OCI-LY1 (cell line): ENCODE measurements around the gene RBM44.

Experiments
- H2AFZ ChIP-seq: fragments of 200-600 bp; sonication (generic), shearing (Covaris generic); 2 replicates; pipeline ENCODE4 v1.6.0; 2014; ENCODE audit warnings: antibody characterized with exemption, mild to moderate bottlenecking, low read length
- H3F3A ChIP-seq: fragments of 200-600 bp; sonication (generic), shearing (Covaris generic); 2 replicates; pipeline ENCODE4 v1.6.0; 2014; ENCODE audit warnings: mild to moderate bottlenecking, antibody characterized with exemption, low read length, moderate library complexity; ENCODE audit not compliant: insufficient read depth
- H3K27ac ChIP-seq: fragments of 200-600 bp; sonication (generic); 2 replicates; pipeline ENCODE4 v1.5.1; 2014; ENCODE audit warnings: low read length, mixed run types, mild to moderate bottlenecking, low read depth; ENCODE audit not compliant: poor library complexity, severe bottlenecking
- H3K27me3 ChIP-seq: fragments of 200-600 bp; sonication (generic); 2 replicates; pipeline ENCODE4 v1.6.0; 2014; ENCODE audit warnings: antibody characterized with exemption, mild to moderate bottlenecking, low read length, moderate library complexity; ENCODE audit not compliant: insufficient read depth
- H3K36me3 ChIP-seq: fragments of 200-600 bp; sonication (generic); 2 replicates; pipeline ENCODE4 v1.6.1; 2014; ENCODE audit warnings: mild to moderate bottlenecking, antibody characterized with exemption, low read length, moderate library complexity, mixed read lengths; ENCODE audit not compliant: insufficient read depth
- H3K4me1 ChIP-seq: fragments of 200-600 bp; sonication (generic); 2 replicates; pipeline ENCODE4 v1.5.1; 2014; ENCODE audit warnings: mild to moderate bottlenecking, low read length, moderate library complexity; ENCODE audit not compliant: insufficient read depth, severe bottlenecking
- H3K4me2 ChIP-seq: fragments of 200-600 bp; sonication (generic), shearing (Covaris generic); 2 replicates; pipeline ENCODE4 v1.6.1; 2014; ENCODE audit warnings: low read length
- H3K4me3 ChIP-seq: fragments of 200-600 bp; sonication (generic); 2 replicates; pipeline ENCODE4 v1.5.1; 2014; ENCODE audit warnings: low read length, low read depth, mild to moderate bottlenecking, mixed read lengths; ENCODE audit not compliant: poor library complexity, severe bottlenecking
- H3K79me2 ChIP-seq: fragments of 200-600 bp; shearing (Covaris generic); 2 replicates; pipeline ENCODE4 v1.6.1; 2016; ENCODE audit warnings: mixed run types, low read length, mixed read lengths; ENCODE audit not compliant: insufficient read depth
- H3K9ac ChIP-seq: fragments of 200-600 bp; sonication (generic), shearing (Covaris generic); 2 replicates; pipeline ENCODE4 v1.6.1; 2014; ENCODE audit warnings: mild to moderate bottlenecking, low read length, mixed read lengths
- H3K9me2 ChIP-seq: fragments of 200-600 bp; sonication (generic), shearing (Covaris generic); 2 replicates; pipeline ENCODE4 v1.6.1; 2014; ENCODE audit warnings: low read depth, mild to moderate bottlenecking, low read length, mixed read lengths
- H3K9me3 ChIP-seq: fragments of 200-600 bp; shearing (Covaris generic); 2 replicates; pipeline ENCODE4 v1.6.1; 2014; ENCODE audit warnings: low read length, mixed read lengths
- H4K20me1 ChIP-seq: fragments of 200-600 bp; sonication (generic), shearing (Covaris generic); 2 replicates; pipeline ENCODE4 v1.6.0; 2016; ENCODE audit warnings: mild to moderate bottlenecking, low read length; ENCODE audit not compliant: insufficient read depth
- EZH2 ChIP-seq: fragments of 200-600 bp; sonication (generic), shearing (Covaris generic); IDR thresholded peaks from 2 replicates; pipeline ENCODE4 v1.8.0; 2017; ENCODE audit warnings: borderline replicate concordance, mixed run types, mild to moderate bottlenecking, antibody characterized with exemption, low read length, moderate library complexity, mixed read lengths
- TF ChIP-seq, protein P1 (sequence below): fragments of 200-600 bp; sonication (generic), shearing (Covaris generic); IDR thresholded peaks from 2 replicates; pipeline ENCODE4 v1.5.1; 2017; ENCODE audit warnings: mild to moderate bottlenecking, antibody characterized with exemption, low read length, moderate library complexity, mixed read lengths

The RBM44 gene

DNA sequence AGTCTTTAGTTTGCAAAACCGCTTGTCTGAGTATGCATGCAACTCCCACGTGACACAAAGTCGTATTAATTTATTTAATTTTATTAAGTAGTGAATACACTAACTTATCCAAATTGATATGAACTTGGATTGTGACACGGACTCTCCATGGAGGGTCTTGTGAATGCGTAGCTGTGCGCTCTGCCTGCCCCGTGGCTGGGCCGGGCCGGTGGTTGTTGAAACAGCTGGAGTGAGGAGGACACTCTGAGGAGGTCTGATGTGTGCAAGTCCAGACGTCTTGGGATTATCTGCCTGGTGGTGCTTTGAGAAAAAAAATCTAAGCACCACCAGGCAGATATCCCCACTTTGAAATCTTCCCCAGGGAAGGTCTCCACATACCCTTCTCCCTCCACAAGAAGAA, 41.0 kb upstream of the RBM44 start:
- peaks cover 91% of the 10 kb centered on the region for H3K36me3 ChIP-seq
- no peaks in the 10 kb centered on the region for H3K9me3 ChIP-seq
- no peak overlapping the region for H3K4me2 ChIP-seq
- no peaks in the 10 kb centered on the region for H3K9me2 ChIP-seq
- H3K79me2 ChIP-seq, result no peaks in the 10 kb centered on the region
- H3K4me1 ChIP-seq, result no peaks in the 10 kb centered on the region
- H3K27me3 ChIP-seq, result no peaks in the 10 kb centered on the region
- no peak for TF ChIP-seq EZH2
- TF ChIP-seq, protein P1, sequence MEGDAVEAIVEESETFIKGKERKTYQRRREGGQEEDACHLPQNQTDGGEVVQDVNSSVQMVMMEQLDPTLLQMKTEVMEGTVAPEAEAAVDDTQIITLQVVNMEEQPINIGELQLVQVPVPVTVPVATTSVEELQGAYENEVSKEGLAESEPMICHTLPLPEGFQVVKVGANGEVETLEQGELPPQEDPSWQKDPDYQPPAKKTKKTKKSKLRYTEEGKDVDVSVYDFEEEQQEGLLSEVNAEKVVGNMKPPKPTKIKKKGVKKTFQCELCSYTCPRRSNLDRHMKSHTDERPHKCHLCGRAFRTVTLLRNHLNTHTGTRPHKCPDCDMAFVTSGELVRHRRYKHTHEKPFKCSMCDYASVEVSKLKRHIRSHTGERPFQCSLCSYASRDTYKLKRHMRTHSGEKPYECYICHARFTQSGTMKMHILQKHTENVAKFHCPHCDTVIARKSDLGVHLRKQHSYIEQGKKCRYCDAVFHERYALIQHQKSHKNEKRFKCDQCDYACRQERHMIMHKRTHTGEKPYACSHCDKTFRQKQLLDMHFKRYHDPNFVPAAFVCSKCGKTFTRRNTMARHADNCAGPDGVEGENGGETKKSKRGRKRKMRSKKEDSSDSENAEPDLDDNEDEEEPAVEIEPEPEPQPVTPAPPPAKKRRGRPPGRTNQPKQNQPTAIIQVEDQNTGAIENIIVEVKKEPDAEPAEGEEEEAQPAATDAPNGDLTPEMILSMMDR, result no peak
- H4K20me1 ChIP-seq, result no peaks in the 10 kb centered on the region
- H3K4me3 ChIP-seq, result no peak overlapping the region
- H3F3A ChIP-seq, result 0 out of 2 replicates have a peak, but pooled peaks cover 2% of the 10 kb centered on the region
- no peak overlapping the region for H3K9ac ChIP-seq
- H3K27ac ChIP-seq, result no peak overlapping the region
- no peak overlapping the region for H2AFZ ChIP-seq

- Histone ChIP-seq H3K27ac (no peak overlapping the region), H3K4me1 (no peaks in the 10 kb centered on the region), H3K36me3 (peaks cover 90% of the 10 kb centered on the region), H3K79me2 (no peaks in the 10 kb centered on the region), H2AFZ (no peak overlapping the region), H3F3A (0 out of 2 replicates have a peak, but pooled peaks cover 2% of the 10 kb centered on the region), H3K4me3 (no peak overlapping the region), H3K9ac (no peak overlapping the region), H3K27me3 (no peaks in the 10 kb centered on the region), H3K9me2 (no peaks in the 10 kb centered on the region), H3K4me2 (no peak overlapping the region), H3K9me3 (no peaks in the 10 kb centered on the region), H4K20me1 (no peaks in the 10 kb centered on the region)
- TF ChIP-seq EZH2, result no peak
- TF ChIP-seq, protein P1, result no peak
Measured at GRCh38 chr2:237758185-237758584, 40.4 kb upstream of the RBM44 start.

DNA sequence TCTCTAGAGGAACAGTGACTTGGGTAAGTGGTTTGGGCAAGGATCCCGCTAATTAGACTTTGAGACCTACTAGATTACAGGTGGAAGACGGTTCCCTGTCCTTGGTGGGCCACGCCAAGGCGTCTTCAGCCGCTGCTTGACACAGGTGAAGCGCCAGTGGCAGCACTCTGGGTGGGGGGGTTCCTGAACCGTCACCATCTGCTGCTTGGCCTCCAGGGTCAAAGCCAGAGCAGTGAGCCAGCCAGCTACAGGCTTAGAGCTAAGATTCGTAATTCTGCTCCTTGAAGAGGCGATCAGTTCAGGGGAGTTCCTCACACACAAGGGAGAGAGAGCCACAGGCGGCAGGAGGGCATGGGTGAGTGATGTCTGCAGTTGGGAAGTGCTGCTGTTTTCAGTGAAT, 39.4 kb upstream of the RBM44 start:
- Histone ChIP-seq H3F3A (0 out of 2 replicates have a peak, but pooled peaks cover 2% of the 10 kb centered on the region), H3K4me3 (no peak overlapping the region), H3K4me2 (no peak overlapping the region), H3K4me1 (no peaks in the 10 kb centered on the region), H3K9ac (no peak overlapping the region), H3K36me3 (peaks cover 84% of the 10 kb centered on the region), H3K9me3 (no peaks in the 10 kb centered on the region), H3K27ac (no peak overlapping the region), H3K79me2 (no peaks in the 10 kb centered on the region), H2AFZ (no peak overlapping the region), H4K20me1 (no peaks in the 10 kb centered on the region), H3K27me3 (no peaks in the 10 kb centered on the region), H3K9me2 (no peaks in the 10 kb centered on the region)
- TF ChIP-seq, protein P1, result no peak
- no peak for TF ChIP-seq EZH2
